ENCODE data around the gene FKBP15. TPM values are rescaled to one million over a fixed set of nuclear protein-coding genes. Genes with fewer than 3 reads are reported as not detected.

FKBP15 gene
- polyA plus RNA-seq, 1 donor (not counting 4 experiments of a cell fraction or from before 2014, with no cell fraction given): 22.4 TPM

GRCh38 chr9:113187929-113188595, 33.0 kb downstream of the FKBP15 start:
- TF ChIP-seq EZH2 (IDR thresholded peaks at IDR 0.05; ENCODE audit: low read length) (no peak), CTCF (optimal IDR thresholded peaks at IDR 0.05 in 1 of 3, IDR thresholded peaks at IDR 0.05 in 1 of 3, conservative IDR thresholded peaks at IDR 0.05 in 1 of 3; ENCODE audit: extremely low read depth in 1 of 3, insufficient read depth in 2 of 3, low read length in 3 of 3) (no peak)
- dilution Hi-C loops (cut with MboI; ENCODE audit: extremely low pct_ligation_motif_present, low sequenced_read_pairs): no loop called here
- Histone ChIP-seq H2AFZ (ENCODE audit: control insufficient read depth, low read length) (peak overlapping the region; percentile 57), H3K4me1 (ENCODE audit: control insufficient read depth, extremely low read depth, insufficient read depth, low read length) (peaks cover 36% of the 10 kb centered on the region), H3K79me2 (ENCODE audit: control insufficient read depth, insufficient read depth, low read length) (no peaks in the 10 kb centered on the region), H3K9ac (ENCODE audit: control insufficient read depth, extremely low read depth, insufficient read depth, low read length) (peak overlapping the region; percentile 67), H3K9me3 (ENCODE audit: control insufficient read depth, low read depth, low read length) (no peaks in the 10 kb centered on the region), H3K36me3 (ENCODE audit: control insufficient read depth in 2 of 2, extremely low read depth in 1 of 2, insufficient read depth in 2 of 2, low read length in 2 of 2) (peaks cover 16 to 33% of the 10 kb centered on the region in 2 experiments), H3K9me1 (ENCODE audit: control insufficient read depth, extremely low read depth, insufficient read depth, low read length) (no peaks in the 10 kb centered on the region), H4K20me1 (ENCODE audit: control insufficient read depth, extremely low read depth, insufficient read depth, low read length) (no peaks in the 10 kb centered on the region), H3K27ac (ENCODE audit: control insufficient read depth, insufficient read depth, low read length) (peak overlapping the region; percentile 86), H3K4me3 (ENCODE audit: control insufficient read depth in 2 of 3, extremely low read depth in 1 of 3, insufficient read depth in 2 of 3, low read depth in 1 of 3, low read length in 3 of 3) (peak overlapping the region in 2 of 3 experiments; percentile 31 to 35), H3K27me3 (ENCODE audit: control insufficient read depth, extremely low read depth, insufficient read depth, low read length) (no peaks in the 10 kb centered on the region), H3K4me2 (ENCODE audit: control insufficient read depth, extremely low read depth, insufficient read depth, low read depth, low read length) (peak overlapping the region; percentile 46)
- peak; percentile 98 for FAIRE-seq
- DNase-seq (ENCODE audit: low read depth, low spot score): peak; percentile 62

- no peak for TF ChIP-seq EZH2 (IDR thresholded peaks at IDR 0.05; ENCODE audit: low read length)
- no peak for TF ChIP-seq CTCF (optimal IDR thresholded peaks at IDR 0.05 in 1 of 3, IDR thresholded peaks at IDR 0.05 in 1 of 3, conservative IDR thresholded peaks at IDR 0.05 in 1 of 3; ENCODE audit: extremely low read depth in 1 of 3, insufficient read depth in 2 of 3, low read length in 3 of 3)
- Histone ChIP-seq H3K36me3 (ENCODE audit: control insufficient read depth in 2 of 2, extremely low read depth in 1 of 2, insufficient read depth in 2 of 2, low read length in 2 of 2) (peaks cover 18 to 43% of the 10 kb centered on the region in 2 experiments), H4K20me1 (ENCODE audit: control insufficient read depth, extremely low read depth, insufficient read depth, low read length) (no peaks in the 10 kb centered on the region), H3K4me1 (ENCODE audit: control insufficient read depth, extremely low read depth, insufficient read depth, low read length) (peaks cover 36% of the 10 kb centered on the region), H3K27ac (ENCODE audit: control insufficient read depth, insufficient read depth, low read length) (peak overlapping the region; percentile 5), H3K9me1 (ENCODE audit: control insufficient read depth, extremely low read depth, insufficient read depth, low read length) (no peaks in the 10 kb centered on the region), H3K4me3 (ENCODE audit: control insufficient read depth in 2 of 3, extremely low read depth in 1 of 3, insufficient read depth in 2 of 3, low read depth in 1 of 3, low read length in 3 of 3) (peak overlapping the region in 1 of 3 experiments; percentile 11), H2AFZ (ENCODE audit: control insufficient read depth, low read length) (no peak overlapping the region), H3K9me3 (ENCODE audit: control insufficient read depth, low read depth, low read length) (no peaks in the 10 kb centered on the region), H3K27me3 (ENCODE audit: control insufficient read depth, extremely low read depth, insufficient read depth, low read length) (no peaks in the 10 kb centered on the region), H3K4me2 (ENCODE audit: control insufficient read depth, extremely low read depth, insufficient read depth, low read depth, low read length) (no peak overlapping the region), H3K9ac (ENCODE audit: control insufficient read depth, extremely low read depth, insufficient read depth, low read length) (no peak overlapping the region), H3K79me2 (ENCODE audit: control insufficient read depth, insufficient read depth, low read length) (no peaks in the 10 kb centered on the region)
- no peak for DNase-seq (ENCODE audit: low read depth, low spot score)
- no peak for FAIRE-seq
- dilution Hi-C loops (cut with MboI; ENCODE audit: extremely low pct_ligation_motif_present, low sequenced_read_pairs): no loop called here
Observed at GRCh38 chr9:113186137-113186755, 34.8 kb downstream of the FKBP15 start.
